ENCODE measurements around the gene F12. TPM values are rescaled to one million over a fixed set of nuclear protein-coding genes. Genes with fewer than 3 reads are reported as not detected.

Gene F12
- polyA plus RNA-seq, 1 of the 3 experiments (the other 2 are of a cell fraction): 4.3 TPM

GRCh38 chr5:177370488-177371119, 38.8 kb downstream of the F12 start (continued):
- TF ChIP-seq FOXJ3 (CRISPR knock-in tag; IDR thresholded peaks at IDR 0.05): no peak
- 0 out of 2 replicates have a peak, but pooled peaks have one; percentile 38 for TF ChIP-seq MXI1 (IDR thresholded peaks at IDR 0.05; ENCODE audit: low read depth, low read length)
- TF ChIP-seq GABPA (IDR thresholded peaks at IDR 0.05; ENCODE audit: low read depth): no peak
- TF ChIP-seq MEF2A (IDR thresholded peaks at IDR 0.05; ENCODE audit: borderline replicate concordance, low read depth): no peak
- TF ChIP-seq, protein P1, sequence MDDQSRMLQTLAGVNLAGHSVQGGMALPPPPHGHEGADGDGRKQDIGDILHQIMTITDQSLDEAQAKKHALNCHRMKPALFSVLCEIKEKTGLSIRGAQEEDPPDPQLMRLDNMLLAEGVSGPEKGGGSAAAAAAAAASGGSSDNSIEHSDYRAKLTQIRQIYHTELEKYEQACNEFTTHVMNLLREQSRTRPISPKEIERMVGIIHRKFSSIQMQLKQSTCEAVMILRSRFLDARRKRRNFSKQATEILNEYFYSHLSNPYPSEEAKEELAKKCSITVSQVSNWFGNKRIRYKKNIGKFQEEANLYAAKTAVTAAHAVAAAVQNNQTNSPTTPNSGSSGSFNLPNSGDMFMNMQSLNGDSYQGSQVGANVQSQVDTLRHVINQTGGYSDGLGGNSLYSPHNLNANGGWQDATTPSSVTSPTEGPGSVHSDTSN (IDR thresholded peaks at IDR 0.05): no peak
- no peak for TF ChIP-seq FOXM1 (IDR thresholded peaks at IDR 0.05; ENCODE audit: low read depth)
- TF ChIP-seq EP300 (IDR thresholded peaks at IDR 0.05; ENCODE audit: borderline replicate concordance in 1 of 2, low read depth in 1 of 2, low read length in 1 of 2): no peak
- TF ChIP-seq, protein P2, sequence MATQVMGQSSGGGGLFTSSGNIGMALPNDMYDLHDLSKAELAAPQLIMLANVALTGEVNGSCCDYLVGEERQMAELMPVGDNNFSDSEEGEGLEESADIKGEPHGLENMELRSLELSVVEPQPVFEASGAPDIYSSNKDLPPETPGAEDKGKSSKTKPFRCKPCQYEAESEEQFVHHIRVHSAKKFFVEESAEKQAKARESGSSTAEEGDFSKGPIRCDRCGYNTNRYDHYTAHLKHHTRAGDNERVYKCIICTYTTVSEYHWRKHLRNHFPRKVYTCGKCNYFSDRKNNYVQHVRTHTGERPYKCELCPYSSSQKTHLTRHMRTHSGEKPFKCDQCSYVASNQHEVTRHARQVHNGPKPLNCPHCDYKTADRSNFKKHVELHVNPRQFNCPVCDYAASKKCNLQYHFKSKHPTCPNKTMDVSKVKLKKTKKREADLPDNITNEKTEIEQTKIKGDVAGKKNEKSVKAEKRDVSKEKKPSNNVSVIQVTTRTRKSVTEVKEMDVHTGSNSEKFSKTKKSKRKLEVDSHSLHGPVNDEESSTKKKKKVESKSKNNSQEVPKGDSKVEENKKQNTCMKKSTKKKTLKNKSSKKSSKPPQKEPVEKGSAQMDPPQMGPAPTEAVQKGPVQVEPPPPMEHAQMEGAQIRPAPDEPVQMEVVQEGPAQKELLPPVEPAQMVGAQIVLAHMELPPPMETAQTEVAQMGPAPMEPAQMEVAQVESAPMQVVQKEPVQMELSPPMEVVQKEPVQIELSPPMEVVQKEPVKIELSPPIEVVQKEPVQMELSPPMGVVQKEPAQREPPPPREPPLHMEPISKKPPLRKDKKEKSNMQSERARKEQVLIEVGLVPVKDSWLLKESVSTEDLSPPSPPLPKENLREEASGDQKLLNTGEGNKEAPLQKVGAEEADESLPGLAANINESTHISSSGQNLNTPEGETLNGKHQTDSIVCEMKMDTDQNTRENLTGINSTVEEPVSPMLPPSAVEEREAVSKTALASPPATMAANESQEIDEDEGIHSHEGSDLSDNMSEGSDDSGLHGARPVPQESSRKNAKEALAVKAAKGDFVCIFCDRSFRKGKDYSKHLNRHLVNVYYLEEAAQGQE (IDR thresholded peaks at IDR 0.05; ENCODE audit: low read depth, low read length): no peak
- TF ChIP-seq, protein P3, sequence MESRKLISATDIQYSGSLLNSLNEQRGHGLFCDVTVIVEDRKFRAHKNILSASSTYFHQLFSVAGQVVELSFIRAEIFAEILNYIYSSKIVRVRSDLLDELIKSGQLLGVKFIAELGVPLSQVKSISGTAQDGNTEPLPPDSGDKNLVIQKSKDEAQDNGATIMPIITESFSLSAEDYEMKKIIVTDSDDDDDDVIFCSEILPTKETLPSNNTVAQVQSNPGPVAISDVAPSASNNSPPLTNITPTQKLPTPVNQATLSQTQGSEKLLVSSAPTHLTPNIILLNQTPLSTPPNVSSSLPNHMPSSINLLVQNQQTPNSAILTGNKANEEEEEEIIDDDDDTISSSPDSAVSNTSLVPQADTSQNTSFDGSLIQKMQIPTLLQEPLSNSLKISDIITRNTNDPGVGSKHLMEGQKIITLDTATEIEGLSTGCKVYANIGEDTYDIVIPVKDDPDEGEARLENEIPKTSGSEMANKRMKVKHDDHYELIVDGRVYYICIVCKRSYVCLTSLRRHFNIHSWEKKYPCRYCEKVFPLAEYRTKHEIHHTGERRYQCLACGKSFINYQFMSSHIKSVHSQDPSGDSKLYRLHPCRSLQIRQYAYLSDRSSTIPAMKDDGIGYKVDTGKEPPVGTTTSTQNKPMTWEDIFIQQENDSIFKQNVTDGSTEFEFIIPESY (IDR thresholded peaks at IDR 0.05; ENCODE audit: borderline replicate concordance, low read depth): no peak
- peak; percentile 12 for TF ChIP-seq CHD2 (IDR thresholded peaks at IDR 0.05; ENCODE audit: low read length, partially characterized antibody)

- Histone ChIP-seq H2AFZ (ENCODE audit: low read depth) (no peak overlapping the region), H3K9ac (no peak overlapping the region), H3K4me3 (ENCODE audit: low read depth in 2 of 2, low read length in 1 of 2) (no peak overlapping the region), H3K4me2 (no peak overlapping the region), H3K9me2 (no peaks in the 10 kb centered on the region), H3F3A (replicated peaks; ENCODE audit: insufficient read depth) (peaks cover 15% of the 10 kb centered on the region), H4K20me1 (ENCODE audit: insufficient read depth) (no peaks in the 10 kb centered on the region), H3K79me2 (ENCODE audit: insufficient read depth) (no peaks in the 10 kb centered on the region), H3K9me3 (no peaks in the 10 kb centered on the region), H3K4me1 (ENCODE audit: control insufficient read depth in 1 of 2, insufficient read depth in 2 of 2, low read depth in 1 of 2, low read length in 1 of 2) (peaks cover 6 to 39% of the 10 kb centered on the region in 2 experiments; a peak in 3 of 4 replicates), H3K27me3 (ENCODE audit: insufficient read depth) (no peaks in the 10 kb centered on the region), H3K27ac (ENCODE audit: low read depth in 2 of 2, low read length in 1 of 2) (no peak overlapping the region), H3K36me3 (replicated peaks in 1 of 2; ENCODE audit: control insufficient read depth in 1 of 2, insufficient read depth in 2 of 2, low read length in 1 of 2) (no peaks in the 10 kb centered on the region)
- DNase-seq: no peak
- CTCF ChIA-PET: interaction anchor here (0.6 to 5.9 kb wide), 27 partner anchors 9 to 283 kb away, joined by 3 to 58 read pairs (median 4); partner anchors contain the start of genes FGFR4, LMAN2 and SLC34A1
- 74% methylated on average over 9 of the region's 11 CpGs for WGBS (ENCODE audit: low lambda C conversion rate)
- TF ChIP-seq FOXJ3 (CRISPR knock-in tag; IDR thresholded peaks at IDR 0.05): no peak
- POLR2A ChIA-PET: interaction anchor here (0.8 to 1.1 kb wide), 2 partner anchors 13 to 35 kb away, joined by 3 read pairs; no protein-coding TSS in a partner anchor
Measured at GRCh38 chr5:177369645-177370440, 39.5 kb downstream of the F12 start.
